HG02938 (cell line): ENCODE results near the gene RASGRF2.
"Not testable (repeated sequence)": the region's sequence is repeated elsewhere in the genome, so short reads cannot be mapped to it uniquely, and the experiment has no call there.

Experiments
- ATAC-seq: cut with Tn5 transposase; IDR thresholded peaks from one replicate; pipeline ENCODE4 v1.9.1; 2021; ENCODE audit warnings: mild to moderate bottlenecking, moderate library complexity; ENCODE audit not compliant: unreplicated experiment

Gene RASGRF2

DNA sequence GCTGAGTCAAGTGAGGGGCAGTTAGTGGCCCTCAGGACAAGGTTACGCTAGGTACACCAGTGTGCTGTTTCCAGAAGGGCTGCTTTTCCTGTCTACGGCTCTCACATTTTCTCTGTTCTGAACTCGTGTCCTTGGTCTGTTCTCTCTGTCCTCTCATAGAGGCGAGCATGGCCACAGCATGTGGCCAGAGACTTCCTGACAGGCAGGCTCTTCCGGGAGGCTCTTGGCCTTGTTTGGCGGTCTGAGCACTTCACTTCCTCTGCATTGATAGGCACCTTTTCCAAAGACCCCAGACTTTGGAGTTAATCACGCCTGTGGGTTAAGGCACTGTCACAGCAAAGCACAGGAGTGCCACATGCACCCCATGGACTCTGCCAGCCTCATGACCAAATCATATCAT is 274.1 kb downstream of the RASGRF2 start:
- no peak for ATAC-seq

DNA sequence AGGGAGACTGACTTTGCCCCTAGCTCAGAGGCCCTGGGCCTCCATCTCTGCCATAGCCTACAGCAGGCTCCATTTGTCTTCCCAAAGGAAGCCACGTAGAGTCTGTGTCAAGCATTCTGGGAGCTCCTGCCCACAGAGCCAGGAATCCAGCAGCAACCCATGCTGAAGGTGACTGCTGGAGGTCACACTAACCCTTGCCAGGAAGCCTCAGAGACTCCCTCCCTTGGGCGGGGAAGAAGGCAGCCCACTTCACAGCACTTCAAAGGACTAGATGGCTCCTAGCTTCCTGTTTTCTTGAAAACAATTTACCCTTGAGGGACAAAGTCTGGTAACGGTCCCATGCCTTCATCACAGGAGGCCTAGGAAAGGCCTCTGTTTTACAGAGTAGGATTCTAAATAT is 274.6 kb downstream of the RASGRF2 start:
- no peak for ATAC-seq

DNA sequence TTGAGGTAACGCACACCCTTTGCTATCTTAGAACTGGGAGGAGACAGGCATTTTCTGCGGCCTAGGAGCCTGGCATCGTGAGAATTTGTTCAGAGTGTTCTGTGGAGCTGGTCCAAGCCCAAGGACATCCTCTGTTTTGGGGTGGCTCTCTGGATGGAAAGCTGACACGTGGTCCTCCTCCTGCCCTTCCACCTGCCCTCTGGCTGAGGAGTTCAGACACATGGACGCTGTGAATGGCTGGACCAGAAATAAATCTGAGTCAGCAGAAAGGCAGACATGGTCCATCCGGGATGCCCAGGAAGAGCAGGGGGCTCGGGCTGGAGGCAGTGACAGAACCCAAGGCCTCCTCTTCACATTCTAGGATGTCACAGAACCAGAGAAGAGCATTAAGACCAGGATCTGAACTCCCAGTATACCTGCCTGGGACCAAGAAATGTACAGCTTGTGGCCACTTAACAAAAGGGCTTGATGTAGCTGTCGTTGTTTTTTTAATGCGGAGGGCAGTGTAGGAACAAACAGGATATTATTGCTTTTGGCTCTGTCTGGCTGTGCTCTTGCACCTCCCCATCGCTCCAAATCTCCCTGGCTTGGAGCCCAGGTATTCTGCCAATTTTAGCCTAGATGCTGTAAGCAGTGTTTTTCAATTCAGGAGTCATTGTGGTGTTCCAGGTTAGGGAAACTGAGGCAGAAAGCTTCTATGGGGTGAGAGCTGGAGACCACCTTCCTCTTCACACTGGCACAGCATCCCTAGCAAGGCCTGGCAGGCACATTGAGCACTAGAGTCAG is 275.3 kb downstream of the RASGRF2 start:
- ATAC-seq = no peak

DNA sequence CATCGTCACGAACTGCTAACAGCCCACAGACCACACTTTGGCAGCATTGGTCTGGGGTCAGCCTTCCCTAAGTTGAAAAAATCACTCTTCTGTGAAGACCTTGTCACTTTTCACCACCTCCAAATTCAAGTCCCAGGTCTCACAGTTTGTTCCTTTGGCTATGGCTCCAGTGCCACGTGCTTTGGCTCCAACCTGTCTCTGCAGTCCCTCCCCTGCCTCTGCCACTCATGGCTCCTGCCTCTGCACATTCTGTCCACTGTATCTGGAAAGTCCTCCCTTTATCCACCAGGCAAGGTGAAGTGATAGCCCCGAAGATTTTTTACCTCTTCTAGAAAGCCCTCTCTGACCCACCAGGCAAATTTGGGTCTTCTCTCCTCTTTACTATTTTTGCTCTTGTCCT is 278.3 kb downstream of the RASGRF2 start:
- ATAC-seq = no peak

DNA sequence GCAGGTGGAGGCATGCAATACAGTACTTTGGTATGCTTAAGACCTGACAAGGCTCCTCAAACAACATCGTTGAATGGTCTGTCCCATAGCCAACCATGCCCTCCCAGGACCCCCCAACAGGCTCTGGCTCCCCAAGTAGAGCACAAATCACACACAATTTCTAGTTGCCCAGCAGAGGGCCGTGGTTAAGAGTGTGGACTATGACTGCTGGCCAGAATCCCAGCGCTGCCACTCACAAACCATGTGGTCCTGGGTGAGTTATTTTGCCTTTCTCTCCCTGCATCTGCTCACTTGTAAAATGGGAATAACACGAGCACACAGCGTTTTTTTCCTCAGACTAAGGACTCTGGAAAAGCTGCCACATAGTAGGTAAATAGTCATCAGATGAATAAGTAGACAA is 279.4 kb downstream of the RASGRF2 start:
- no peak for ATAC-seq

DNA sequence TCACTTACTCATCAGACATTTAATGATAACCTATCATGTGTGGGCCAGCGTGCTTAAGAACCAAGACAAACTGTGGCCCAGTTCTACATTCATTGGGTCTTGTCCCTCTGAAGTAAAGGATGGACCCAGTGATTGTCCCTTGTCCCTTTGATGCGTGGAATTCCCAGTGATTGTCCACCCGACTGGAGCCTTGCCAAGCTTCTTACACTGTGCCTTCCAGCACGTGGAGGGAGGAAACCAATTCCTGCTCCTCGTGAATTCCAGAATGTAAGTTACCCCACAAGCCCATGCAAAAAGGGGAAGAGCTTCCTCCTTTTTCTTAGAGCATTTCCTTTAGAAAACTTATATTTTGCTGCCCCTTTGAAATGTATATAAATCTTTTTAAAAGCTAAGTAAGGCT is 280.8 kb downstream of the RASGRF2 start:
- no peak for ATAC-seq

DNA sequence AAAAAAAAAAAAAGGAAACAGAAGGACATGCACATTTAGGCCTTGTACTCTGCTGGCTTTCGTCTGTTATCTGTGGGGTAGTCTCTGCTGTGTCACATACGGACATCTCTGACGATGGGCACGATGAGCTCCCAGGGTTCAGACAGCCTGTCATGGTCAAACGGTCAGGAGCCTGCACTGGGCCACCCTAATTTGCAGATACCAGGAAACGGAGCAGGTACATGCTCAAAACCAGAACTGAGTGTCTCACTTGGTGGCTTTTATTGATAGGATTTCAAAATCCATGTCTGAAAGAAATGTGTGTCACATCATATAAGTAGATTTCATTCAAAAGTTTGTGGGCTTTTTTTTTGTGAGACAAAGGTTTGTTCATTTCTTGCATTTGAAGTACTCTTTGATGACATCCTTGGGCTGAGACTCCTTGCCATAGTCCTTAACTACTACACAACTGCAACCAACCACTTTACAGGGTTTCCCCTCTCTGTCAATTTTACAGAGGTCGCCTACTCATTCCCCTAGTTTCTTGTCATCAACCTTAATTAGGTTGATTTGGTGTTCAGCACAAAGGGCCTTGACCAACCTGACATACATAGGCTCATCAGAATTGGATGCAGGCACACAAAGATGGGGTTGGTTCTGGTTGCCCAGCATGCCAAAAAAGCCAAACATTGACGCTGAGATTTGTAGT is 281.9 kb downstream of the RASGRF2 start:
- ATAC-seq = no peak

DNA sequence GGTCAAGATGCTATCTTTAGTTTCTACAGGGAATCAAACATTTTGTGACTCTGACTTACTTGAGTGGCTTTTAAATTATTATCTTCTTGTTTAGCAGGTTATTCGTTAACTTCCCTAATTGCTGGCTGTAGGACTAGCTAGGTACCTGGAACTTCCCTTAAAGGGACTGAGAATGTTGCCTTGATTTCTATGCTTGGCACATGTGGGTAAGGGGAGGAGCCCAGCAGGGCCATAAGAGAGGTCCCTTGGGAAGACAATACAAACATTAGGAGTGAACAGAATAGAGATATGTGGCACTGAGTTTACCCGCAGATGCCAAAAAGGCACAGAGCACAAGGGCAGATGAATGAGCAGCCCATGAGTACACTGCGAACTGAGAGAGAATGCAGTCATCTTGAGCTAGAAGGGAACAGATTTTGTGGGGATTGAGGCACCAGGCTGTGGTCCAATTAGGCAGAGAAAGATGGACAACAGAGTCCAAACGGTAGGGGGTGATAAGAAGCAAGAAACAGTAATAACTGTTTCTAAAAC is 282.8 kb downstream of the RASGRF2 start:
- ATAC-seq = no peak

DNA sequence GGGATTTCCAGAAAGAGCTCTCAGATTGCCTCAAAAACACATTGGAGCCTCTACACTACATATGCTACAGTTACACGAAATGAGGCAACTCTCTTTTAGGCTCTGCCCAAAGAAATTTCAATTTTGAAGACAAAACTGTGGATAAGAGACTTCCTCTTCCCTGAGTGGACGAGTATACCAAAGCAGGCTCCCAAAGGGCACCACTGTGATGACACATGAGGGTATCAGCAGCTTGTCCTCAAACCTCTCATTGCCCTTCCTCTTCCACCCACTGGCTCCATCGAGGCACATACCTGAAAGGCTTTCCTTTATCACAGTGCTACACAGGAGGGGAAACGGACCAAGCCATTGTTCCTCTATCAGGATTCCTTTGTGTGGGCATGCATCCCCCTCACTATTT is 284.3 kb downstream of the RASGRF2 start:
- no peak for ATAC-seq

DNA sequence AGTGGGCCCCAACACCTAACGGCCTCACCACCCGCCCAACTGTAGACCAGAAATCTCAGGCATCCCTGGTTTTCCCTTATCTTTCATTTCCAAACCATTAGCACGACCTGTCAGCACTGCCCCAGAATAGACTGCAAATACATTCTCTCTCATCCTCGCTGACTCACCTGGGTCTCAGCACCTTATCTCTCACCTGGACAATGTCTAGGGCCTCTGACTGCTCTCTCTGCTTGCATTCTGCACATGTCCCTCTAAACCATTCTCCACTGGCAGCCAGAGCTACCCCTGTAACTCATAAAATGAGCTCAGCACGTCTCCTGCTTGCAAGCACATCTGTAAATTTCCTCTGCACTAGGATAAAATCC is 285.7 kb downstream of the RASGRF2 start:
- no peak for ATAC-seq

DNA sequence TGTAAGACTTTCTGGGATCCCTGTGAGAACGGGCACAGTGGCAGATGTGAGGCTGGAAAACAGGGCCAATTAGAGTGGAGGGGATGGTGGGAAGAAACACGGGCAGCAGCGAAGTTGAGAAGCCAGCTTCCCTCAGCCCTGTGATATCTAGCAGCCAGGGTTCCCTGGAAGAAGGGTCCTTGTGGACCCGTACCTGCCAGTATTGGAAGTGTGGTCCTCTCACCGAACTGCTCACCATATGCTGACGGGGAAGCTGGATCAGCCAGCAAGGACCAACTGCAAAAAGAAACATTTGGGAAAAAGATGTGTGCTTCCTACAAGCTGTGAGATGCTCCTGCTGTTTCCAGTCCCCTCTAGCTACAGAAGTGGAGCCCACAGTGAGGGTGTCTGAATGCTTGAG is 286.5 kb downstream of the RASGRF2 start:
- no peak for ATAC-seq

DNA sequence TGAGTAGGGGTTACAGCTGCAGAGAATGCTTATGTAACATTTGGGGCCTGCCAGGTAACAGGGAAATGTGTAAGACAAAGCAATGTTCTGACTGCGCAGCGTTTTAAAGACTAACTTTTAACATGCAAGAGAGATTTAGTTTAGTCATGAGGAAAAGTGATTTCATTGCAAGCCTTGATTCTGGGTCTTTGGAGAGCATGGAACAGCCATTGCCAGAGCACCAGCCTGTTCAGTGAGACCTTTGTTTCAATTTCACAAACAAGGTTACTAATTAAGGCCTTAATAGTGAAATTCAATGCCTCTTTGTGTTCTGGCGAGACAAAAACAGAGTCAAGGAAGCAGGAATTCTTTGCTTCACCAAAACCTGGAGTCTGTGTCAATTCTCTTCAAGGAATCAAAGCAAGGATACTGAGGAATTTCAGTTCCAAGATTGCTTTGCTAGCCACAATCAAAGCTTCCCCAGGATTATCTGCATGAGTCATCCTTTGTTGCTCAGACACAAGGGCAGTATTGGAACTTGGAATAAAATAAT is 287.3 kb downstream of the RASGRF2 start:
- no peak for ATAC-seq

DNA sequence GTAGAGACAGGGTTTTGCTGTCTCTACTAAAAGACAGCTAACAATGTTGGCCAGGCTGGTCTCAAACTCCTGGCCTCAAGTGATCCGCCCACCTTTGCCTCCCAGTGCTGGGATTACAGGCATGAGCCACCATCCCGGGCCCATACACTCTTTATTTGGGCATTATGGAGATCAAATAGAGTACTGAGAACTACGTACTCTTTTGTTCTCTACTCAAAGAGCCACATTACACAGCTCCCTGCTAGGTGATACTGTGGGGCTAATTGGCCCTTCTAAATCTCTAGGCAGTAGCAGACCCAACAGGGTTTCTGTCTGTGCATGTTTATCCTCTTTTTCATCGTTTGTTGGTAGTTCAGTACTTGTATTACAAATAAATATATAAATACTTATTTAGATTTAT is 289.1 kb downstream of the RASGRF2 start:
- ATAC-seq = no peak

DNA sequence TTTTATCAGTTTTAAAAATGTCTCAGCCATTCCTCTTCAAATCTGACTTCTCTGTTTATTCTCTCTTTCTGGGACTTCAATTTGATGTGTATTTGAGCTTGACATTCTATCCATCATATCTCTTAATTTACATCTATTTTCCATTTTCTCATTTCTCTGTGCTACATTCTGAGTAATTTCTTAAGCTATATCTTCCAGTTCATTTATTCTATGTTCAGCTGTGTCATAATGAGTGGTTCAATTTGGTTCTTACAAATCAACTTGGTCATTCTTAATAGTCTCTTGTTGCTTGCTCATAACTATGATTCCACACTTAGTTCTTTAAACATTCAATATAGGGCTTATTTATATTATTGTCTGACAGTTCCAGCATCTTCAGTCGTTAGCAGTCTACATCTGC is 289.8 kb downstream of the RASGRF2 start:
- ATAC-seq = no peak

DNA sequence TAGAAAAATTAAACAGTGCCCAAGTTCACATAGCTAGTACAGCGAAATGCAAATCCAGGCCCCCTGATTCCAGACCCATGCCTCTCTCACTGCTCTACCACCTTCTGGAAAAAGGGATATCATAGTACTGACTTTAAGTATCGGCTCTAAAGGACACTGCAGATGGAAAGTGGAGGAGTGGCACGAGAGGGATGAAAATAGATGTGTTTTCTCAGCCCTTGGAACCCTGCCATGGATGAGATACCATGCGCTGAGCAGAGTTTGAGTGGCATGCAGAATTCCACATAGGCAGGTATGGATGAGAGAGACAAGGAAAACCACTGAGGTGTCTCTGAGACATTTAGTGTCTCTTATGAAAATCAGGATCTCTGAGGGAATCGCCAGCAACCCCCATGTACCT is 291.8 kb downstream of the RASGRF2 start:
- no peak for ATAC-seq

DNA sequence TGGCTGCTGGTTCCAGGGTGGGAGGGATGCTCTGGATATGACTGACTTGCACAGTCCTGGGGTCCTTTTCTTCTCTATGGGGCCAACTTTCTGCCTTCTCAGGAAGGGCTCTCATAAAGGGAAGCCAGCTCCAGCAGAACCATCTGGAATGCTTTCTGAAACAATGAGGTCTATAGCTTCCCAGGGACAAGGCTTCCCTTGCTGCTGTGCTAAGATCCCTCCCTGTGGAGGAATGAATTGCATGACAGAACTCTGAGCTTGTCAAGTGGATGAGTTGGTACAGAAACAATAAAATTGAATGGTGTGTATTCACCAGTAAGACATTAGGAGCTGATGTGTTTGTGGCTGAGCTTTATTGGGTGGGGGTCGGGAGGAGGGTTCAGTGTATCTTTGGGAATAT is 292.7 kb downstream of the RASGRF2 start:
- no peak for ATAC-seq

DNA sequence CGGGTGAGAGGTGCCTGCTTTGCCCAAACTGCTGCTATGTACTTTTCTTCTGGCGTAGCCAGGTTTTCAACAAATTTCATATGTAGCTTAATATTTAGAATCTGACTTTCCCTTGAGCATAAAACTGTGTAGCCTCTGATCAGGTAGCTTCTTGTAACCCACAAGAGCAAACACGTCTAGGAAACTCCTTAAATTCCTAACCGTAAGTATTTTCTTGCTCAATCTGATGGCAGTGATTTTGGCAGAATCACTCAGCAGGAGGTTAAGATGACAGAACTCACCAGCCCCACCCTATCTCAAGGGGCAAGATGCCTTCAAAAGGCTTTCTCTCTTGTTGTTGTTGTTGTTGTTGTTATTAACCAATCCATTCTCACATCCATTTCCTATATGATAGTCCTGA is 293.7 kb downstream of the RASGRF2 start:
- ATAC-seq = no peak

DNA sequence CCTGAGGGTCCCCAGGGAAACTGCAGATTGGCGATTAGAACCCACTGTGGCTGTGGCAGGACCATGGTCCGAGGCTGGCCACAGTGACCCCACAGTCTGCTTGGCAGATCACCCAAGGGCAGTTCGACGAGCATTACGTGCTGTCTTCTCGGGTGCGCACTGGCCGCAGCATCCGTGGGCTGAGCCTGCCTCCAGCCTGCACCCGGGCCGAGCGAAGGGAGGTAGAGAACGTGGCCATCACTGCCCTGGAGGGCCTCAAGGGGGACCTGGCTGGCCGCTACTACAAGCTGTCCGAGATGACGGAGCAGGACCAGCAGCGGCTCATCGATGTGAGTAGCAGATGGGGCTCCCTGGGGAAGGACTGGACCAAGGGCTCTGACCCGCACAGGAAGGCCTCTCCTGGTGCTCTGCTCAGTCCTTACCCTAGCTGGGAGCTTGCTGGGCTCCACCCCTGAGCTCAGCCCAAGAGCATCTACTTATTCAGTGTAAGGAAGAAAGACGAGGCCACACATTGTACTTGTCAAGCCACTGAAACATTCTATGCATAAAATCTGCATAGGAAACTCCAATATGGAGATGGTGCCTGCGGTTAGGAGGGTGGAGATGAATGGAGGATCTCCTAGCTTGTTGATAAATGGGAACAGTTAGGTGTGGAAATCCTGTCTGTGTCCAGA is 294.9 kb downstream of the RASGRF2 start:
- ATAC-seq = no peak

DNA sequence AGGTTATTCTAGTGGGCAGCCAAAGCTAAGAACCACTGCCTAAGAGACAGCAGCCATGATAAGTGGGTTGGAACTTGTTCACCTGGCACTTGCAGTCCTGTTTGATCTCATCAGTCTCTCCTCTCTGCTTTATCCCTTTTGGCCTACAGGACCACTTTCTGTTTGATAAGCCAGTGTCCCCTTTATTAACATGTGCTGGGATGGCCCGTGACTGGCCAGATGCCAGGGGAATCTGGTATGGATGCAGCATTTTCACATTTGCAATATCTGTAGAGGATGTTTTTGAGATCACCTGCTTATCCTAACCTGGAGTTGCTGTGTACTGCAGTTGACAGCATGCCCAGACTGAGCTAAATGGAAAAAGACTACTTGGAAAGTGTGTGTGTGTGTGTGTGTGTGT is 296.6 kb downstream of the RASGRF2 start:
- no peak for ATAC-seq

DNA sequence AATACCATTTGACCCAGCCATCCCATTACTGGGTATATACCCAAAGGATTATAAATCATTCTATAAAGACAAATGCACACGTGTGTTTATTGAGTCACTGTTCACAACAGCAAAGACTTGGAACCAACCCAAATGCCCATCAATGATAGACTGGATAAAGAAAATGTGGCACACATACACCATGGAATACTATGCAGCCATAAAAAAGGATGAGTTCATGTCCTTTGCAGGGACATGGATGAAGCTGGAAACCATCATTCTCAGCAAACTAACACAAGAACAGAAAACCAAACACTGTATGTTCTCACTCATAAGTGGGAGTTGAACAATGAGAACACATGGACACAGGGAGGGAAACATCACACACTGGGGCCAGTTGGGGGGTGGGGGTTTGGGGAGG is 302.6 kb downstream of the RASGRF2 start:
- ATAC-seq = not testable (repeated sequence)

DNA sequence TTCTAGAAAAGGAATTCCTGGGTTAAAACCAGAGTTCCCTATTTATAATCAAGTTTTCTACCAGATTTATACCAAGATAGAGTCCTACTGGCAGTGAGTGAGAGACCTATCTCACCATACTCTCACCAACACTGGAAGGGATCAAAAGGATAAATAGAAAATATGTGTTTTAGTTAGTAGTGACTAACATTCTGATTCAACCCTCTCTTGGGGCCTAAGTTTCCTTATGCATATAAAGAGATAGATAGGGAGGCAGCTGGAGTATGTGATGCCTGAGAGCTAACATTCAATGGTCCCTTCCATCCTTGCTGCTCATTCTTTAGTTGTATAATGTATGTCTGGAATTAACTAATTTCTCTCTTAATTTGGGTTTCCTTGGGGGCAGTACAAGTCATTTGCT is 304.9 kb downstream of the RASGRF2 start:
- no peak for ATAC-seq
